DOHH2 (cell line): ENCODE results near the gene DLX3.

Experiments
- CTCF ChIP-seq: fragments of 200-600 bp; sonication (generic); IDR thresholded peaks from one replicate; pipeline ENCODE4 v1.5.1; 2014; ENCODE audit warnings: antibody characterized with exemption, mild to moderate bottlenecking, low read depth, low read length; ENCODE audit not compliant: poor library complexity, severe bottlenecking
- EZH2phosphoT487 ChIP-seq: fragments of 200-600 bp; sonication (generic); IDR thresholded peaks from 2 replicates; pipeline ENCODE4 v1.6.1; 2017; ENCODE audit warnings: borderline replicate concordance, mild to moderate bottlenecking, antibody characterized with exemption, low read length, moderate library complexity, mixed read lengths

GRCh38 chr17:49996495-49997300 lies 1.7 kb upstream of the DLX3 start:
- TF ChIP-seq CTCF = peak; percentile 99
- TF ChIP-seq EZH2phosphoT487 = no peak
